A673 (cell line): Measurements from ENCODE around the gene NCK1. TPM values are rescaled to one million over a fixed set of nuclear protein-coding genes. Genes with fewer than 3 reads are reported as not detected.

Source experiments
- BruUV-seq: library from RNA; stranded (reverse); fragments of 400-500 nt; replicated peaks from 2 replicates; lab custom pipeline; 2021; lab: Mats Ljungman, UMichigan
- CTCF ChIA-PET: fragments of 300-600 bp; sonication (Branson Sonifier 250); formaldehyde crosslinking; loops from one replicate; lab custom pipeline; 2022; ENCODE audit warnings: antibody characterized with exemption; lab: Charles Lee
- POLR2A ChIA-PET: fragments of 300-600 bp; sonication (Branson Sonifier 250); formaldehyde crosslinking; loops from one replicate; lab custom pipeline; 2022; ENCODE audit warnings: antibody characterized with exemption; ENCODE audit not compliant: low non-redundant PET; lab: Charles Lee
- DNase-seq: peaks from one replicate; pipeline ENCODE4 v3.0.0-alpha.2; 2015; ENCODE audit warnings: low spot score
- H3K27ac ChIP-seq: fragments of 200-600 bp; sonication (generic); 2 replicates; pipeline ENCODE4 v1.5.1; 2016; ENCODE audit warnings: mixed run types, low read depth, mild to moderate bottlenecking, mixed read lengths, antibody characterized with exemption, low read length; ENCODE audit not compliant: poor library complexity, severe bottlenecking
- H3K27me3 ChIP-seq: fragments of 200-600 bp; sonication (generic); replicated peaks from 2 replicates; pipeline ENCODE4 v1.6.1; 2017; ENCODE audit warnings: mixed run types, low read depth, mild to moderate bottlenecking, mixed read lengths, antibody characterized with exemption, low read length; ENCODE audit not compliant: insufficient read depth, poor library complexity
- H3K36me3 ChIP-seq: fragments of 200-600 bp; sonication (generic); 2 replicates; pipeline ENCODE4 v1.6.1; 2016; ENCODE audit warnings: mixed run types, mild to moderate bottlenecking, mixed read lengths, antibody characterized with exemption, low read length; ENCODE audit not compliant: insufficient read depth, poor library complexity, severe bottlenecking
- H3K4me1 ChIP-seq: fragments of 200-600 bp; sonication (generic); 2 replicates; pipeline ENCODE4 v1.6.1; 2017; ENCODE audit warnings: mixed run types, mild to moderate bottlenecking, mixed read lengths, antibody characterized with exemption, low read length; ENCODE audit not compliant: insufficient read depth, poor library complexity, severe bottlenecking
- H3K4me3 ChIP-seq: fragments of 200-600 bp; sonication (generic); 2 replicates; pipeline ENCODE4 v1.5.1; 2016; ENCODE audit warnings: low read depth, mixed run types, mild to moderate bottlenecking, mixed read lengths, low read length; ENCODE audit not compliant: poor library complexity, severe bottlenecking
- H3K9me3 ChIP-seq: fragments of 200-600 bp; sonication (generic); 2 replicates; pipeline ENCODE4 v1.6.1; 2016; ENCODE audit warnings: mixed run types, low read depth, mild to moderate bottlenecking, mixed read lengths, antibody characterized with exemption, low read length; ENCODE audit not compliant: poor library complexity, severe bottlenecking
- EZH2 ChIP-seq: fragments of 200-600 bp; sonication (generic); IDR thresholded peaks from 2 replicates; pipeline ENCODE4 v1.6.1; 2017; ENCODE audit warnings: borderline replicate concordance, low read depth, mild to moderate bottlenecking, mixed read lengths, antibody characterized with exemption, low read length; ENCODE audit not compliant: poor library complexity, severe bottlenecking
- intact Hi-C: fragments of 100-400 bp; cut with micrococcal nuclease; formaldehyde crosslinking; loops from one replicate; pipeline ENCODE4 v1.10.0; 2022; ENCODE audit not compliant: unreplicated experiment
- total RNA-seq: library from RNA; stranded (reverse); gene quantifications from 2 replicates; pipeline ENCODE4 v1.2.3, GENCODE V29; 2021
- TF ChIP-seq, protein P1 (sequence below): fragments of 300-800, 200-600 bp; sonication (generic); conservative IDR thresholded peaks from 2 replicates; pipeline ENCODE4 v1.5.1; 2017; ENCODE audit warnings: low read depth, mild to moderate bottlenecking, antibody characterized with exemption, low read length, moderate library complexity, mixed read lengths

The NCK1 gene
- total RNA-seq, 1 experiment from 2014 or later = 50.2 TPM

DNA sequence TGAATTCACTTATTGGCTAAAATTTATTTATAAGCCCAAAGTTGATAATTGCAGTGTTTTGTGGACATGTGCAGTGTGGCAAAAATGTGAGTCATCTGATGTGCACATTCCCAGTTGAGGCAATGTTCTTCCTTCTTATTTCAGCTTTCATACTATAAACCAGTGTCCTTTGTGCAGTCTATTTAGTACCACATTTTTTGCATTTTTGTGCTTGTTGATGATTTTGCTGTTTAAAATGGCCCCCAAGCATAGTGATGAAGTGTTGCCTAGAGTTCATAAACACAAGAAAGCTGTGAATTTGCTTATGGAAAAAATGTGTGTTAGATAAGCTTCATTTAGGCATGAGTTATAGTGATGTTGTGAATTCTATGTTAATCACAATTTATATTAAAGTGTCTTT, 76.3 kb downstream of the NCK1 start:
- intact Hi-C loops = loop anchor here (5.0 kb wide), 1 partner anchor 76 kb away; the partner anchor contains the start of gene NCK1
- Histone ChIP-seq H3K4me3 (no peak overlapping the region), H3K27me3 (no peaks in the 10 kb centered on the region), H3K4me1 (peaks cover 36% of the 10 kb centered on the region), H3K9me3 (peaks cover 21% of the 10 kb centered on the region), H3K36me3 (peaks cover 12% of the 10 kb centered on the region), H3K27ac (peak overlapping the region; percentile 1)
- peak; percentile 45 for DNase-seq
- BruUV-seq = no TSS peak
- no peak for TF ChIP-seq EZH2
- TF ChIP-seq, protein P1, sequence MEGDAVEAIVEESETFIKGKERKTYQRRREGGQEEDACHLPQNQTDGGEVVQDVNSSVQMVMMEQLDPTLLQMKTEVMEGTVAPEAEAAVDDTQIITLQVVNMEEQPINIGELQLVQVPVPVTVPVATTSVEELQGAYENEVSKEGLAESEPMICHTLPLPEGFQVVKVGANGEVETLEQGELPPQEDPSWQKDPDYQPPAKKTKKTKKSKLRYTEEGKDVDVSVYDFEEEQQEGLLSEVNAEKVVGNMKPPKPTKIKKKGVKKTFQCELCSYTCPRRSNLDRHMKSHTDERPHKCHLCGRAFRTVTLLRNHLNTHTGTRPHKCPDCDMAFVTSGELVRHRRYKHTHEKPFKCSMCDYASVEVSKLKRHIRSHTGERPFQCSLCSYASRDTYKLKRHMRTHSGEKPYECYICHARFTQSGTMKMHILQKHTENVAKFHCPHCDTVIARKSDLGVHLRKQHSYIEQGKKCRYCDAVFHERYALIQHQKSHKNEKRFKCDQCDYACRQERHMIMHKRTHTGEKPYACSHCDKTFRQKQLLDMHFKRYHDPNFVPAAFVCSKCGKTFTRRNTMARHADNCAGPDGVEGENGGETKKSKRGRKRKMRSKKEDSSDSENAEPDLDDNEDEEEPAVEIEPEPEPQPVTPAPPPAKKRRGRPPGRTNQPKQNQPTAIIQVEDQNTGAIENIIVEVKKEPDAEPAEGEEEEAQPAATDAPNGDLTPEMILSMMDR = no peak
- ChIA-PET POLR2A (no interaction called here), CTCF (no interaction called here)

DNA sequence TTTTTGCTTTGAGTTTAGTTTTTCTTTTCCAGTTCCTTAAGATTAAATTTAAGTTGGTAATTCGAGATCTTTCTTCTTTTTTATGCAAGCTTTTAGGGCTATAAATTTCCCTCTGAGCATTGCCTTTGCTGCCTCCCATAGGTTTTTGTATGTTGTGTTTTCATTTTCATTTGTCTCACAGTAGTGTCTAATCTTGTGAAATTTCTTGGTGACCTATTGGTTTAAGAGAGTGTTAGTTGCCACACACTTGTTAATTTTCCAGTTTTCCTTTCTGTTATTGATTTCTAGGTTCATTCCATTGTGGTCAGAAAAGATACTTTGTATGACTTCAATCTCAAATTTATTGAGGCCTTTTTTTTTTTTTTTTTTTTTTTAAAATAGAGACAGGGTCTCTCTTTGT, 77.5 kb downstream of the NCK1 start:
- BruUV-seq = no TSS peak
- H3K27me3 ChIP-seq = no peaks in the 10 kb centered on the region
- peak; percentile 44 for DNase-seq
- POLR2A ChIA-PET = no interaction called here
- peaks cover 39% of the 10 kb centered on the region for H3K4me1 ChIP-seq
- no peak for TF ChIP-seq EZH2
- TF ChIP-seq, protein P1 = no peak
- CTCF ChIA-PET = no interaction called here
- intact Hi-C loops = loop anchor here (5.0 kb wide), 1 partner anchor 77 kb away; the partner anchor contains the start of gene NCK1
- H3K27ac ChIP-seq = peak overlapping the region; percentile 1
- peaks cover 12% of the 10 kb centered on the region for H3K36me3 ChIP-seq
- H3K4me3 ChIP-seq = no peak overlapping the region
- peaks cover 21% of the 10 kb centered on the region for H3K9me3 ChIP-seq

DNA sequence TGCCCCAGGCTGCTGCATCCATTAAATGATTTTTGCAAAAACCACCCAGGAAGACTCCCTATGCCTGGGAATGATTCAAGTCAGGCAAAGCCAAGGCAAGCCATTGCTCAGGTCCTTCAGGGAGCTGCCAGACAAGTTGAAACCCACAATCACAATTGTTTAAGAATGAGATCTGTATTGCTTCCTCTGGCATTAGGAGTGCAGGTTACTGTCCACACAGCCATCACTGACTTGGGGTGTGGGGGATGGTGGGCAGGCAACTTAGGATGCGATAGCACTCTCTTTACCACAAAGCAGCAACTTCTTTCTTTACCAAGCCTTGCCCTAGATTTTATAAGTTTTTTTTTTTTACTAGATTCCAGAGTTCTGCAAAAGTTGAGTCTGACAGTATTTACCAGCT, 80.8 kb downstream of the NCK1 start:
- CTCF ChIA-PET = no interaction called here

More for the DNA sequence above, 80.8 kb downstream of the NCK1 start:
- no peak overlapping the region for H3K27ac ChIP-seq
- H3K9me3 ChIP-seq = peaks cover 6% of the 10 kb centered on the region
- BruUV-seq = no TSS peak
- TF ChIP-seq, protein P1 = no peak
- TF ChIP-seq EZH2 = no peak
- POLR2A ChIA-PET = no interaction called here
- DNase-seq = no peak
- no peaks in the 10 kb centered on the region for H3K27me3 ChIP-seq
- intact Hi-C loops = no loop called here
- H3K36me3 ChIP-seq = no peaks in the 10 kb centered on the region
- no peak overlapping the region for H3K4me3 ChIP-seq
- peaks cover 53% of the 10 kb centered on the region for H3K4me1 ChIP-seq
